Prostate gland (tissue), 2 donors: ENCODE results near the gene DNAJC16.

Experiments
- POLR2A ChIP-seq: fragments of 450-650 bp; IDR thresholded peaks from one replicate; pipeline ENCODE4 v1.6.1; 2016; ENCODE audit warnings: antibody characterized with exemption, mild to moderate bottlenecking
- TF ChIP-seq, protein P1 (sequence below), 4 experiments: fragments of 200-600 bp in 2 of 4; fragments of 450-650 bp in 2 of 4; sonication (generic) in 2 of 4; IDR thresholded peaks; 1 replicate in 3 of 4; 2 replicates in 1 of 4; pipeline ENCODE4 v1.5.1; 2016 to 2019; ENCODE audit warnings: antibody characterized with exemption in 4 of 4, mild to moderate bottlenecking in 2 of 4, moderate library complexity in 2 of 4

DNA sequence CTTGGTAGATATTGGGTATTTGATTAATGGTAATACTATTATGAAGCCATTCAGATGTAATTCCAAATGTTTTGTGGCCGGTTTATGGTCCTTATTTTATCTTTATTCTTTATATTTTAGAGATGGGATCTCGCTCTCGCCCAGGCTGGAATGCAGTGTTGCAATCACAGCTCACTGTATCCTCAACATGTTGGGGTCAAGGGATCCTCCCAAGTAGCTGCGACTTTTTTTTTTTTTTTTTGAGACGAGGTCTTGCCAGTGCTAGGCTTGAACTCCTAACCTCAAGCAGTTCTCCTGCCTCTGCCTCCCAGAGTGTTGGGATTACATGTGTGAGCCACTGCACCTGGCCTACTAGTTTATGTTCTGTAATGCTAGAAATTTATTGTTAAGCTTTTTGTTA, 95.3 kb downstream of the DNAJC16 start:
- TF ChIP-seq, protein P1, sequence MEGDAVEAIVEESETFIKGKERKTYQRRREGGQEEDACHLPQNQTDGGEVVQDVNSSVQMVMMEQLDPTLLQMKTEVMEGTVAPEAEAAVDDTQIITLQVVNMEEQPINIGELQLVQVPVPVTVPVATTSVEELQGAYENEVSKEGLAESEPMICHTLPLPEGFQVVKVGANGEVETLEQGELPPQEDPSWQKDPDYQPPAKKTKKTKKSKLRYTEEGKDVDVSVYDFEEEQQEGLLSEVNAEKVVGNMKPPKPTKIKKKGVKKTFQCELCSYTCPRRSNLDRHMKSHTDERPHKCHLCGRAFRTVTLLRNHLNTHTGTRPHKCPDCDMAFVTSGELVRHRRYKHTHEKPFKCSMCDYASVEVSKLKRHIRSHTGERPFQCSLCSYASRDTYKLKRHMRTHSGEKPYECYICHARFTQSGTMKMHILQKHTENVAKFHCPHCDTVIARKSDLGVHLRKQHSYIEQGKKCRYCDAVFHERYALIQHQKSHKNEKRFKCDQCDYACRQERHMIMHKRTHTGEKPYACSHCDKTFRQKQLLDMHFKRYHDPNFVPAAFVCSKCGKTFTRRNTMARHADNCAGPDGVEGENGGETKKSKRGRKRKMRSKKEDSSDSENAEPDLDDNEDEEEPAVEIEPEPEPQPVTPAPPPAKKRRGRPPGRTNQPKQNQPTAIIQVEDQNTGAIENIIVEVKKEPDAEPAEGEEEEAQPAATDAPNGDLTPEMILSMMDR (IDR thresholded peaks at IDR 0.05) = no peak
- TF ChIP-seq POLR2A = no peak
